Lower leg skin (tissue), 4 donors: ENCODE results near the gene METTL13. TPM values are rescaled to one million over a fixed set of nuclear protein-coding genes. Genes with fewer than 3 reads are reported as not detected.

Source experiments
- DNase-seq, 2 donors: peaks; one replicate each; pipeline ENCODE4 v3.0.0-alpha.2; 2019; ENCODE audit warnings: low spot score in 2 of 2
- H3K4me3 ChIP-seq: fragments of 200-600 bp; sonication (generic); 2 replicates; pipeline ENCODE4 v1.5.1; 2017; ENCODE audit warnings: mild to moderate bottlenecking, low read depth; ENCODE audit not compliant: poor library complexity, severe bottlenecking
- POLR2A ChIP-seq, 2 donors: fragments of 450-650 bp; IDR thresholded peaks; one replicate each; pipeline ENCODE4 v1.6.1; 2016 to 2017; ENCODE audit warnings: antibody characterized with exemption in 2 of 2, mild to moderate bottlenecking in 1 of 2, moderate library complexity in 1 of 2
- WGBS, 2 donors: methylation state at CpG; one replicate each; pipeline ENCODE4 v1.1.5; 2018; 5-methylcytosine and 5-hydroxymethylcytosine counted together
- intact Hi-C: fragments of 100-400 bp; cut with DNase I; formaldehyde crosslinking; loops from one replicate; pipeline ENCODE4 v1.15.0; 2023; ENCODE audit warnings: low total_unique reads
- total RNA-seq, 4 donors: library from RNA; depleted of rRNA; stranded (reverse); fragments of >200 nt; gene quantifications; one replicate each; pipeline ENCODE4 v1.1.0, GENCODE V29; 2016
- TF ChIP-seq, protein P1 (sequence below), 3 donors: fragments of 450-650 bp; IDR thresholded peaks; one replicate each; pipeline ENCODE4 v1.5.1; 2016; ENCODE audit warnings: antibody characterized with exemption in 3 of 3, mild to moderate bottlenecking in 3 of 3, moderate library complexity in 2 of 3

Gene METTL13
- total RNA-seq, 4 donors from 2014 or later: 10.2 to 25.4 (median 17.7) TPM

DNA sequence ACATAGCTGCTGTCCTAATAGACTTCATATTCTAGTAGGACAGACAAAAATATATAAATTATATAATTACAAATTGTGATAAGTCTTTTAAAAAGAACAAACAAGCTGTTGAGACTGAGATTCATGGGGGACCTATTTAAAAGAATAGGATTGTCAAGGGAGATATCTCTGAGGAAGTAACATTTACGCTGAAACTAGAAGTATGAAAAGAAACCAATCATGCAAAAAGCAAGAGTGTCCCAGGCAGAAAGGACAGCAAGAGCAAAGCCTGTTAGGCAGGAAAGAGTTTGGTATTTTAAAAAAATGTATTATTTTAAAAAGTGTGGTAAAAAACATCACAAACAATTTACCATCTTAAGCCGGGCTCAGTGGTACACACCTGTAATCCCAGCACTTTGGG is 9.1 kb upstream of the METTL13 start:
- intact Hi-C loops: no loop called here
- no peak overlapping the region for H3K4me3 ChIP-seq
- WGBS, 2 donors: 87 to 88% methylated on average over 2 of the region's 2 CpGs
- no peak for DNase-seq
- TF ChIP-seq POLR2A (IDR thresholded peaks at IDR 0.05): no peak
- TF ChIP-seq, protein P1, sequence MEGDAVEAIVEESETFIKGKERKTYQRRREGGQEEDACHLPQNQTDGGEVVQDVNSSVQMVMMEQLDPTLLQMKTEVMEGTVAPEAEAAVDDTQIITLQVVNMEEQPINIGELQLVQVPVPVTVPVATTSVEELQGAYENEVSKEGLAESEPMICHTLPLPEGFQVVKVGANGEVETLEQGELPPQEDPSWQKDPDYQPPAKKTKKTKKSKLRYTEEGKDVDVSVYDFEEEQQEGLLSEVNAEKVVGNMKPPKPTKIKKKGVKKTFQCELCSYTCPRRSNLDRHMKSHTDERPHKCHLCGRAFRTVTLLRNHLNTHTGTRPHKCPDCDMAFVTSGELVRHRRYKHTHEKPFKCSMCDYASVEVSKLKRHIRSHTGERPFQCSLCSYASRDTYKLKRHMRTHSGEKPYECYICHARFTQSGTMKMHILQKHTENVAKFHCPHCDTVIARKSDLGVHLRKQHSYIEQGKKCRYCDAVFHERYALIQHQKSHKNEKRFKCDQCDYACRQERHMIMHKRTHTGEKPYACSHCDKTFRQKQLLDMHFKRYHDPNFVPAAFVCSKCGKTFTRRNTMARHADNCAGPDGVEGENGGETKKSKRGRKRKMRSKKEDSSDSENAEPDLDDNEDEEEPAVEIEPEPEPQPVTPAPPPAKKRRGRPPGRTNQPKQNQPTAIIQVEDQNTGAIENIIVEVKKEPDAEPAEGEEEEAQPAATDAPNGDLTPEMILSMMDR (IDR thresholded peaks at IDR 0.05): no peak

DNA sequence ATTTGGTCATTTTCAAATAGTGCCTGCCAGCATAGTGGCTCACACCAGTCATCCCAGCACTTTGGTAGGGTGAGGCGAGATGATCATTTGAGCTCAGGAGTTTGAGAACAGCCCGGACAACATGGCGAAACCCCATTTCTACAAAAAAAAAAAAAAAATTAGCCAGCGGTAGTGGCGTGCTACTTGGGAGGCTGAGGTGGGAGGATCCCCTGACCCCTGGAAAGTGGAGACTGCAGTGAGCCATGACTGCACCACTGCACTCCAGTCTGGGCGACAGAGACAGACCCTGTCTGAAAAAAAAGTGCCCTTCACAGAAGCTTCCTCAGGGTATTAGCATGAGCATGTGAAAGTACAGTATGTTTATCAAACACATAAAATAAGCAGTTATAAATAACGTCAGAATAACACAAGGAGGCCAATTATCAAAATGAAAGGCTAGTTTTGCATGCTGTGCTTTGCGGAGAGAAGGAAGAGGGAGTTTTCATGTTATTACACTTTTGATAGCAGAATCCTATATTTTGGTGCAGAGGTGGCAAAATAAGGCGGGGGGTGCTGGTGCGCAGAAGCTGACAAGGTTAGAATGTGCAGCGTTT is 781 bp upstream of the METTL13 start:
- TF ChIP-seq, protein P1 (IDR thresholded peaks at IDR 0.05): no peak
- no peak for TF ChIP-seq POLR2A (IDR thresholded peaks at IDR 0.05)
- intact Hi-C loops: no loop called here
- H3K4me3 ChIP-seq: peak overlapping the region; percentile 14
- DNase-seq: no peak
- WGBS, 2 donors: 40 to 43% methylated on average over 11 of the region's 11 CpGs

DNA sequence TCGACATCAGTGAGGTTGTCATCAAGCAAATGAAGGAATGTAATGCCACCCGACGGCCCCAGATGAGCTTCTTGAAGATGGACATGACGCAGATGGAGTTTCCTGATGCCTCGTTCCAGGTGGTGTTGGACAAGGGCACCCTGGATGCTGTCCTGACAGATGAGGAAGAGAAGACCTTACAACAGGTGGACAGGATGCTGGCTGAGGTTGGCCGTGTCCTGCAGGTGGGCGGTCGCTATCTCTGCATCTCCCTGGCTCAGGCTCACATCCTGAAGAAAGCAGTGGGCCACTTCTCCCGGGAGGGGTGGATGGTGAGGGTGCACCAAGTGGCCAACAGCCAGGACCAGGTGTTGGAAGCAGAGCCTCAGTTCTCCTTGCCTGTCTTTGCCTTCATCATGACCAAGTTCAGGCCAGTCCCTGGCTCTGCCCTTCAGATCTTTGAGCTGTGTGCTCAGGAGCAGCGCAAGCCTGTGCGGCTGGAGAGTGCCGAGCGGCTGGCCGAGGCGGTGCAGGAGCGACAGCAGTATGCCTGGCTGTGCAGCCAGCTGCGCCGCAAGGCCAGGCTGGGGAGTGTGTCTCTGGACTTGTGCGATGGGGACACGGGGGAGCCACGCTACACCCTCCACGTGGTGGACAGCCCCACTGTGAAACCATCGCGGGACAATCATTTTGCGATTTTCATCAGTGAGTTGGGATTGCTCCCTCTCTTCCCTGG is 2.5 kb downstream of the METTL13 start:
- TF ChIP-seq, protein P1 (IDR thresholded peaks at IDR 0.05): no peak
- no peak for TF ChIP-seq POLR2A (IDR thresholded peaks at IDR 0.05)
- intact Hi-C loops: no loop called here
- no peak overlapping the region for H3K4me3 ChIP-seq
- WGBS, 2 donors: 92 to 94% methylated on average over 15 to 25 of the region's 25 CpGs
- DNase-seq: no peak

DNA sequence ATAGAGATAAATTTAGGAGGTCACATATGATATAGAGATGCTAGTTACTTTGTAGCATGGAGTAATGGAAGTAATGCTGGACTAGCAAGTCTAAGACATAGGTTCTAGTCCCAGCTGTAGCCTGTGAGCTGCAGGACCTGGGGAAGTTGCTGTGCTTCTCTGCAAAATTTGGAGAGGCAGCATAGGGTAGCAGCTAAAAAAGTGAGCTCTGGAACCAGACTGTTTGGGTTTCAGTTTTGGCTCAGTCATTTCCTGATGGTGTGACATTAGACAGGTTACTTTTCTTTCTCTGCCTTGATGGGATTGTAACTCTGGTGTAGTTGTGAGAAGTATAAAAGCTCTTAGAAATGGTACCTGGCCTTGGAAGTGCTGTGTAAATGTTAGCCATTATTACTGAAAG is 3.3 kb downstream of the METTL13 start:
- no peak overlapping the region for H3K4me3 ChIP-seq
- DNase-seq: no peak
- TF ChIP-seq POLR2A (IDR thresholded peaks at IDR 0.05): no peak
- TF ChIP-seq, protein P1 (IDR thresholded peaks at IDR 0.05): no peak
- intact Hi-C loops: no loop called here

DNA sequence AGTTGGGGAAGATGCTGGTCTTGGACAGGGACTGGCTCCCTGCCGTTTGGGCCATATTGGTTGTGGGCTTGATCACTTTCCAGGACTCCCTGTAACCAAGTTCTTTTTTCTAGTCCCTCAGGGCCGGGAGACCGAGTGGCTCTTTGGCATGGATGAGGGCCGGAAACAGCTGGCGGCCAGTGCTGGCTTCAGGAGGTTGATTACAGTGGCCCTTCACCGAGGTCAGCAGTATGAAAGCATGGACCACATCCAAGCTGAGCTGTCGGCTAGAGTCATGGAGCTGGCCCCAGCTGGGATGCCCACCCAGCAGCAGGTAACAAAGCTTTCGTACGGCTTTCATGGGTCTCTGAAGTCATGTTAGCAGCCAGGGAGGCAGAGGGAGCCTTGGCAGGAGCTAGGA is 4.3 kb downstream of the METTL13 start:
- DNase-seq: no peak
- TF ChIP-seq, protein P1 (IDR thresholded peaks at IDR 0.05): no peak
- H3K4me3 ChIP-seq: no peak overlapping the region
- WGBS, 2 donors: 77 to 81% methylated on average over 9 of the region's 9 CpGs
- intact Hi-C loops: no loop called here
